Neutrophil (primary cell): ENCODE measurements around the gene ANAPC16.

ENCODE experiments used
- H3K27ac ChIP-seq: fragments of 200-600 bp; sonication (generic); 2 replicates; pipeline ENCODE4 v1.5.1; 2016; ENCODE audit warnings: mild to moderate bottlenecking, moderate library complexity
- H3K27me3 ChIP-seq: fragments of 200-600 bp; sonication (generic); 2 replicates; pipeline ENCODE4 v1.6.0; 2016; ENCODE audit warnings: mild to moderate bottlenecking
- H3K36me3 ChIP-seq: fragments of 200-600 bp; sonication (generic); 2 replicates; pipeline ENCODE4 v1.5.1; 2017
- H3K4me1 ChIP-seq, 2 experiments: fragments of 200-600 bp in 1 of 2; sonication (generic) in 1 of 2; 1 replicate in 1 of 2; 2 replicates in 1 of 2; pipeline versions ENCODE4 v1.5.1 to v1.6.1; 2013 to 2016; ENCODE audit warnings: low read depth in 1 of 2, low read length in 1 of 2, mild to moderate bottlenecking in 1 of 2, moderate library complexity in 1 of 2; ENCODE audit not compliant: control insufficient read depth in 1 of 2, insufficient read depth in 1 of 2
- H3K4me3 ChIP-seq, 2 experiments: fragments of 200-600 bp in 1 of 2; sonication (generic) in 1 of 2; 1 replicate in 1 of 2; 2 replicates in 1 of 2; pipeline ENCODE4 v1.5.1; 2013 to 2016; ENCODE audit warnings: low read depth in 1 of 2, low read length in 1 of 2, mild to moderate bottlenecking in 1 of 2, moderate library complexity in 1 of 2
- H3K9me3 ChIP-seq: fragments of 200-600 bp; sonication (generic); 2 replicates; pipeline ENCODE4 v1.5.1; 2016
- TF ChIP-seq, protein P1 (sequence below): fragments of 200-600 bp; sonication (generic); IDR thresholded peaks from 2 replicates; pipeline ENCODE4 v1.5.1; 2016; ENCODE audit warnings: antibody characterized with exemption

Gene ANAPC16

GRCh38 chr10:72233621-72234020 is 17.8 kb downstream of the ANAPC16 start:
- no peak overlapping the region for H3K4me3 ChIP-seq
- no peaks in the 10 kb centered on the region for H3K27me3 ChIP-seq
- no peaks in the 10 kb centered on the region for H3K4me1 ChIP-seq
- no peaks in the 10 kb centered on the region for H3K9me3 ChIP-seq
- TF ChIP-seq, protein P1, sequence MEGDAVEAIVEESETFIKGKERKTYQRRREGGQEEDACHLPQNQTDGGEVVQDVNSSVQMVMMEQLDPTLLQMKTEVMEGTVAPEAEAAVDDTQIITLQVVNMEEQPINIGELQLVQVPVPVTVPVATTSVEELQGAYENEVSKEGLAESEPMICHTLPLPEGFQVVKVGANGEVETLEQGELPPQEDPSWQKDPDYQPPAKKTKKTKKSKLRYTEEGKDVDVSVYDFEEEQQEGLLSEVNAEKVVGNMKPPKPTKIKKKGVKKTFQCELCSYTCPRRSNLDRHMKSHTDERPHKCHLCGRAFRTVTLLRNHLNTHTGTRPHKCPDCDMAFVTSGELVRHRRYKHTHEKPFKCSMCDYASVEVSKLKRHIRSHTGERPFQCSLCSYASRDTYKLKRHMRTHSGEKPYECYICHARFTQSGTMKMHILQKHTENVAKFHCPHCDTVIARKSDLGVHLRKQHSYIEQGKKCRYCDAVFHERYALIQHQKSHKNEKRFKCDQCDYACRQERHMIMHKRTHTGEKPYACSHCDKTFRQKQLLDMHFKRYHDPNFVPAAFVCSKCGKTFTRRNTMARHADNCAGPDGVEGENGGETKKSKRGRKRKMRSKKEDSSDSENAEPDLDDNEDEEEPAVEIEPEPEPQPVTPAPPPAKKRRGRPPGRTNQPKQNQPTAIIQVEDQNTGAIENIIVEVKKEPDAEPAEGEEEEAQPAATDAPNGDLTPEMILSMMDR, result no peak
- H3K27ac ChIP-seq, result no peak overlapping the region
- peaks cover 65% of the 10 kb centered on the region for H3K36me3 ChIP-seq

DNA sequence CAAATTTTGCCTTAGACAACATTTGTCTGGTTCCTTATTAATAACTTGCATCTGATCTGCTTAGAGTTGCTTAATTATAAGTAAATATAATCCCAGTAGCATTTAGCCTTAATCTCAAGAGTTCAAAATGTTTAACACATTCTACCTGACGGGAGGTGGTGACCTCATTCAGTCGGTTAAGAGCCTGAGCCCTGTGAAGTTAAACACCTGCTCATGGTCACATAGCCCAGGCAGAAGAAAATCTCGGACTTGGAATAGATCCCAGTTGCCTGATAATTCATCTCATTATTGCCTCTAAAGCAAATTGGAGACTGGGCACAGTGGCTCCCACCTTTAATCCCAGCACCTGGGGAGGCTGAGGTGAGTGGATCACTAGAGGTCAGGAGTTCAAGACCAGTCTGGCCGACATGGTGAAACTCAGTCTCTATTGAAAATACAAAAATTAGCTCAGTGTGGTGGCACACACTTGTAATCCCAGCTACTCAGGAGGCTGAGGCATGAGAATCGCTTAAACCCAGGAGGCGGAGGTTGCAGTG is 18.8 kb downstream of the ANAPC16 start:
- peaks cover 67% of the 10 kb centered on the region for H3K36me3 ChIP-seq
- no peak overlapping the region for H3K27ac ChIP-seq
- H3K9me3 ChIP-seq, result no peaks in the 10 kb centered on the region
- H3K27me3 ChIP-seq, result no peaks in the 10 kb centered on the region
- H3K4me3 ChIP-seq, result no peak overlapping the region
- TF ChIP-seq, protein P1, result no peak
- no peaks in the 10 kb centered on the region for H3K4me1 ChIP-seq

DNA sequence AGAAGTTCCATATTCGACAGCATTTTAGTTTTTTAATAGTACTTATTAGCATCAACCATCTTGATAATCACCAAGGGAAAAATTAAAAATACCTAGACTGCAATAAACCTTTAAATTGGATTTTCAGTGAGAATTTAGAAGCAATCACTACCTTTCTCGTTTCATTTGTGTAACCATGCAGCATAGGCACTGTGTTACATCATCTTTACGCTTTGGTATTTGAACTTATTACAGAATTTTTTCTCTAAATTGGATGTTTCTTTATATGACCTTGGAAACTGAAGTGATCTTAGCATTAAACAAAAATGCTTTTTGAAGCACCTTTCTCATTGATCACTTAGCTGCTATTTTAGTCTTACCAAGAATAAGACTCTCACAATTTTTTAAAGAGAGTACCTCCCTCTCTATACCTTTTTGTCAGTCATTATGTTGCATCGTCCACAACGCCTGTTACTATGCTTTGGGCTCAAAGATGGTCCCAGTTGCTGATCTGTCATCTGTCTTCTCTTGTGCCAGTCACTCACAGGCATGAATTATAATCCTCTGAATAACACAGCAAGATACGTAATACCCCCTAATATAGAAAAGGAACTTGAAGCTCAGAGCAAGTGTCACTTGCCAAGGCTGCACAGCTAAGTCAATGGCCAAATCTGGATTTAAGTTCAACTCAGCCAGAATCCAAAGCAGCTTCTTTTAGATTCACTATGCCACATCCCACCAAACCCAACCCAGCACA is 19.9 kb downstream of the ANAPC16 start:
- Histone ChIP-seq H3K4me1 (no peaks in the 10 kb centered on the region), H3K36me3 (peaks cover 61% of the 10 kb centered on the region), H3K4me3 (no peak overlapping the region), H3K27ac (no peak overlapping the region), H3K9me3 (no peaks in the 10 kb centered on the region), H3K27me3 (no peaks in the 10 kb centered on the region)
- TF ChIP-seq, protein P1, result no peak

- H3K27me3 ChIP-seq, result no peaks in the 10 kb centered on the region
- H3K4me3 ChIP-seq, result no peak overlapping the region
- H3K9me3 ChIP-seq, result no peaks in the 10 kb centered on the region
- peaks cover 42% of the 10 kb centered on the region for H3K36me3 ChIP-seq
- no peaks in the 10 kb centered on the region for H3K4me1 ChIP-seq
- TF ChIP-seq, protein P1, result no peak
- H3K27ac ChIP-seq, result no peak overlapping the region
Measured at GRCh38 chr10:72238392-72239175, 22.8 kb downstream of the ANAPC16 start.

DNA sequence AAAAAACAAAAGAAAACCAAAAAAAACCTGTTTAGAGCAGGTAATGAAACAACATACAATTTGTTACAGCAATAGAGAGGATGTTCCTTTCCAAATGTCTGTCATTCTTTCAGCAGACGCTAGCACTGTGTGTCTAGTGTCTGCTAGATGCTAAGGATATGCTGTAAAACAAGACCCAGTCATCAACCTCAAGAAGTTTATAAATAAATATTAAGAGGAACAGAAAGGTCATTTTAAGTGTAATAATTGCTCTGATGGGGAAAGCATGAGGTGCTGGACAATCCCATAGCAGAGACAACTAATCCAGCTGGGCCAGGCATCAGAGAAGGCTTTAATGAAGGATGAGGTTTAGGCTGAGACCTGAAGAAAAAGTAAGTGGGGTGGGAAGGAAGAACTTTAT is 23.6 kb downstream of the ANAPC16 start:
- Histone ChIP-seq H3K4me1 (no peaks in the 10 kb centered on the region), H3K4me3 (no peak overlapping the region), H3K27ac (no peak overlapping the region), H3K9me3 (no peaks in the 10 kb centered on the region), H3K36me3 (peaks cover 33% of the 10 kb centered on the region), H3K27me3 (no peaks in the 10 kb centered on the region)
- TF ChIP-seq, protein P1, result no peak
